Adrenal gland (tissue), 12 donors: Measurements from ENCODE around the gene ACY1. TPM values are rescaled to one million over a fixed set of nuclear protein-coding genes. Genes with fewer than 3 reads are reported as not detected.

Experiments
- DNase-seq, 7 donors: peaks; one replicate each; pipeline ENCODE4 v3.0.0-alpha.2; 2019 to 2020
- H3K27ac ChIP-seq, 5 donors: fragments of 200-600 bp; sonication (generic) in 4 of 5; 1 replicate in 3 of 5; 2 replicates in 2 of 5; pipeline versions ENCODE4 v1.5.1 to v1.8.0; 2016 to 2020; ENCODE audit warnings: mild to moderate bottlenecking in 1 of 5
- H3K27me3 ChIP-seq: fragments of 200-600 bp; 2 replicates; pipeline ENCODE4 v1.8.0; 2021
- H3K36me3 ChIP-seq, 2 donors: fragments of 200-600 bp; replicated peaks in 1 of 2; 1 replicate in 1 of 2; 2 replicates in 1 of 2; pipeline versions ENCODE4 v1.5.1 to v1.8.0; 2018 to 2022
- H3K4me1 ChIP-seq, 2 donors: fragments of 200-600 bp; replicated peaks in 1 of 2; 1 replicate in 1 of 2; 2 replicates in 1 of 2; pipeline versions ENCODE4 v1.5.1 to v1.8.0; 2018 to 2021
- H3K4me3 ChIP-seq, 4 donors: fragments of 200-600 bp; sonication (generic) in 3 of 4; one replicate each; pipeline ENCODE4 v1.5.1; 2016 to 2018
- H3K9me3 ChIP-seq, 3 donors: fragments of 200-600 bp; sonication (generic) in 1 of 3; replicated peaks in 1 of 3; 1 replicate in 2 of 3; 2 replicates in 1 of 3; pipeline versions ENCODE4 v1.5.1 to v1.8.0; 2016 to 2021
- POLR2A ChIP-seq, 2 donors: fragments of 450-650 bp; IDR thresholded peaks; one replicate each; pipeline ENCODE4 v1.6.1; 2017; ENCODE audit warnings: antibody characterized with exemption in 2 of 2, mild to moderate bottlenecking in 2 of 2, moderate library complexity in 1 of 2
- WGBS, 4 donors: extraction: QIAGEN DNeasy Blood & Tissue Kit in 2 of 4; methylation state at CpG; one replicate each; pipeline versions ENCODE4 v1.1.5 to v1.1.7; 2013 to 2017; 5-methylcytosine and 5-hydroxymethylcytosine counted together
- intact Hi-C, 2 donors: fragments of 100-400 bp; cut with DNase I; formaldehyde crosslinking; loops; one replicate each; pipeline versions ENCODE4 v1.14.1 to v1.15.0; 2022 to 2023
- polyA plus RNA-seq, 3 donors: library from polyadenylated mRNA; stranded (reverse); fragments of 200-250 nt in 2 of 3; fragments of 350-450 nt in 1 of 3; fragmentation: Illumina TruSeq in 1 of 3; extraction: RNeasy Lipid Tissue Mini Kit (QIAGEN cat#74804) in 1 of 3; gene quantifications; one replicate each; pipeline ENCODE4 v1.2.3, GENCODE V29; 2013 to 2014
- total RNA-seq, 9 donors: library from RNA; depleted of rRNA in 4 of 9; stranded (reverse); fragments of >200 nt in 4 of 9; fragments of 120-200 nt in 1 of 9; fragmentation: NEBNext Ultra II Directional in 1 of 9; extraction: Animal tissue kit (Norgen Biotek cat#: 25700) in 1 of 9; gene quantifications; one replicate each; pipeline versions ENCODE4 v1.1.0 to v1.2.4, GENCODE V29; 2013 to 2023
- TF ChIP-seq, protein P1 (sequence below), 6 experiments: fragments of 450-650 bp in 4 of 6; fragments of 200-600 bp in 2 of 6; sonication (generic) in 1 of 6; IDR thresholded peaks; 1 replicate in 5 of 6; 2 replicates in 1 of 6; pipeline versions ENCODE4 v1.5.1 to v1.8.0; 2016 to 2021; ENCODE audit warnings: antibody characterized with exemption in 6 of 6, mild to moderate bottlenecking in 2 of 6, moderate library complexity in 1 of 6
- donor health status: healthy with polysubstance abuse.
- donor health status: Bipolar disorder and iron deficiency.
- donor health status: DM: yes; HTN: yes; CAD: no.
- donor health status: DM: no; HTN: no; CAD: no.
- donor health status: DM: no; HTN: no; CAD: no.
- donor health status: DM: yes; HTN: yes; CAD: no.

The ACY1 gene
- total and polyA plus RNA-seq, 12 donors = 37.3 to 122 (median 74.2) TPM

DNA sequence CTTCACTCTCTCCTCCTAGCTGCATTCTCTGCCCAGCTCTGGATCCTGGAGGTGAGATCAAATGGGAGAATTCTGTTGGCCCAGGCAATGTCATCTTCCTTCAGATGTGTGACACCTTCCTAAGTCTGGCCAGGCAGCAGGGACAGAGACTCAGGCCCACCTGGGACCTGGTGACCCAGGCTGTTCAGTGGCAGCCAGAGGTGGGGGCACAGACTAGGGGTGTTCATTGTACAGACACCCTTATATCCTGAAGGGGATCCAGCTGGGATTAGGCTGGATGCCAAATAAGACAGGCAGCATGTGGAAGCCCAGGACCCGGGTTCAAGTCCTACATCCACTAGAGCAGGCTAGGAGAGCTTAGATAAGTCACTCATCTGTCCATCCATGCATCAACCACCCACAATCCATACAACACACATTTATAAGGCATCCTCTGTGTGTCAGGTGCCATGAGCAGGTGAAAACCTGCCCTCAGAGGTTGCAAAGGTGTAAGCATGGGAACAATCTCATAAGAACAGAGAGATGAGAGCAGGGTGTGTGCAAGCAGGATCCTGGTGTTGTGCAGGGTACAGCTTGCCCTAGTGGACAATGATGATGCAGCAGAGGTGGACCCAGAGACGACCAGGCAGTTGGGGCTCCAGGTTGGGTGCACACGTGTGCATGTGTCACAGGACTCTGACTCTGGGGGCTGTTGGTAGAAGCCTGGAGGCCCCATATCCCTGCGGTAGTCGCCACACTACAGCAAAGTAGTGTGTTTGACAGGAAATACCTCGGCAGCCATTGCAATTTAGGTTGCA is 30.7 kb downstream of the ACY1 start:
- H3K36me3 ChIP-seq = no peaks in the 10 kb centered on the region
- H3K27ac ChIP-seq = peak overlapping the region in 1 of 5 donors; percentile 82
- H3K4me3 ChIP-seq = no peak overlapping the region
- H3K4me1 ChIP-seq = peaks cover 0 to 11% of the 10 kb centered on the region in 2 donors
- no peak for TF ChIP-seq POLR2A (IDR thresholded peaks at IDR 0.05)
- TF ChIP-seq, protein P1, sequence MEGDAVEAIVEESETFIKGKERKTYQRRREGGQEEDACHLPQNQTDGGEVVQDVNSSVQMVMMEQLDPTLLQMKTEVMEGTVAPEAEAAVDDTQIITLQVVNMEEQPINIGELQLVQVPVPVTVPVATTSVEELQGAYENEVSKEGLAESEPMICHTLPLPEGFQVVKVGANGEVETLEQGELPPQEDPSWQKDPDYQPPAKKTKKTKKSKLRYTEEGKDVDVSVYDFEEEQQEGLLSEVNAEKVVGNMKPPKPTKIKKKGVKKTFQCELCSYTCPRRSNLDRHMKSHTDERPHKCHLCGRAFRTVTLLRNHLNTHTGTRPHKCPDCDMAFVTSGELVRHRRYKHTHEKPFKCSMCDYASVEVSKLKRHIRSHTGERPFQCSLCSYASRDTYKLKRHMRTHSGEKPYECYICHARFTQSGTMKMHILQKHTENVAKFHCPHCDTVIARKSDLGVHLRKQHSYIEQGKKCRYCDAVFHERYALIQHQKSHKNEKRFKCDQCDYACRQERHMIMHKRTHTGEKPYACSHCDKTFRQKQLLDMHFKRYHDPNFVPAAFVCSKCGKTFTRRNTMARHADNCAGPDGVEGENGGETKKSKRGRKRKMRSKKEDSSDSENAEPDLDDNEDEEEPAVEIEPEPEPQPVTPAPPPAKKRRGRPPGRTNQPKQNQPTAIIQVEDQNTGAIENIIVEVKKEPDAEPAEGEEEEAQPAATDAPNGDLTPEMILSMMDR (IDR thresholded peaks at IDR 0.05) = no peak
- intact Hi-C loops = no loop called here
- H3K27me3 ChIP-seq = no peaks in the 10 kb centered on the region
- WGBS, 4 donors = 70 to 88% (median 86%) methylated on average over 1 to 6 of the region's 6 CpGs
- DNase-seq = no peak
- no peaks in the 10 kb centered on the region for H3K9me3 ChIP-seq

DNA sequence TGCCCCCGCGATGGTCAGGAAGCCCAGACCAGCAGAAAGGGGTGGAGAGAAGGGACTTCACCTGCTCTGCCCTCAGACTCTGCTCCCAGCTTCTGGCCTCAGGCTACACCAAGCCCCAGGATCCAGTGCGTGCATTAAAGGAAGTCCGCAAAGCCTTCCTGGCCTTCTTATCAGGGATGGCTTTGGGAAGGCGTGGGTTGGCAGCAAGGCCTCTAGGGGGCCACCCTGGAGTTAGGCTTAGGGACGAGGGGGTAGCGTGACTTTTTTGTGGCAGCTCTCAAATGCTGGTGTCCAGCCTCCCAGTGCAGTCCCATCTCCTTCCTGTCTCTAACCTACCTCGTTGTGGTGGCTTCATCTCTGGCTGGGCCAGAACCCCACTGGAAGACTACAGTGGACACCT is 31.3 kb downstream of the ACY1 start:
- intact Hi-C loops = loop anchor here in 1 of 2 donors (5.0 kb wide), 1 partner anchor 38 kb away; no protein-coding TSS in a partner anchor
- H3K27ac ChIP-seq = peak overlapping the region in 1 of 5 donors; percentile 22
- WGBS, 4 donors = 72 to 87% (median 82%) methylated on average over 5 to 8 of the region's 8 CpGs
- DNase-seq = peak in 1 of 7 donors; percentile 26
- H3K9me3 ChIP-seq = no peaks in the 10 kb centered on the region
- no peaks in the 10 kb centered on the region for H3K27me3 ChIP-seq
- no peak for TF ChIP-seq POLR2A (IDR thresholded peaks at IDR 0.05)
- TF ChIP-seq, protein P1 (IDR thresholded peaks at IDR 0.05) = peak in 2 of 6 experiments; percentile 21 to 24
- H3K36me3 ChIP-seq = no peaks in the 10 kb centered on the region
- H3K4me3 ChIP-seq = no peak overlapping the region
- peaks cover 0 to 11% of the 10 kb centered on the region in 2 donors for H3K4me1 ChIP-seq

DNA sequence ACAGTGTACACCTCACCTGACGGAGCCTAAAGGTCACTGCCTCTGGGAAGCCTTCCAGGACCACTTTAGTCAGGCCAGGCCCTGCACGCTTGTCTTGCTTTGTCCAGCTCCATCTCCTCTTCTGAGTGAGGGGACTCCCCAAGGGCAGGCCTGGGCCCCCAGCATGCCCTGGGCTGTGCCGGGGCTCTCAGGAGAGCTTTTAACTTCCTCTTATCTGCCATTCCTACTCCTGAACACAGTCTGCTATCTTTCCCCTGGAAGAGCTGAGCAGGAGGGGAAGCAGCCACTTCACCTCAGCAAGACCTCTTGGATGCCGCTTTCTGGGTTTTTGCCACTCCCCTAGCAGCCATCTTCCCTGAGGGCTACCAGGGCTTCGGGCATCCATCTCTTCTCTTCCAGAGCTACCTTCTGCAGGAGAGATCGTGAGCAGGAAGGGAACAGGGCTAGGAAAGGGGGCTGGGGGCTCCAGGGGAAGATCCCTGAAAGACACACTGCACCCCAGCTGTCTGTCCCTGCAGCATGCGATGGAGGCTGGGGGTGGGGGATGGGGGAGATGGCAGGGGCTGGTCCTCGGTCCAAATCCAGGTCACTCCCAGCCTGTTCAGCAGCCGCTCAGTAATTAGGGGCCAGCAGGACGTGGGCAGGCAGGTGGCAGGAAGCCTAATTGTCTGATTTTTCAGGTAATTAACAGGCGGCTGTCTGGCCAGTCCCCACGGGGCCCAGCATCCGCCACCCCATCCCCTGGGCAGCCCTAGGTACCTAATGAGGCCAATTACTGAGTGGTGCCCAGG is 32.3 kb downstream of the ACY1 start:
- TF ChIP-seq, protein P1 (IDR thresholded peaks at IDR 0.05) = no peak
- intact Hi-C loops = loop anchor here in 1 of 2 donors (5.0 kb wide), 1 partner anchor 37 kb away; no protein-coding TSS in a partner anchor
- no peak for DNase-seq
- Histone ChIP-seq H3K27me3 (no peaks in the 10 kb centered on the region), H3K9me3 (no peaks in the 10 kb centered on the region), H3K4me1 (peaks cover 0 to 14% of the 10 kb centered on the region in 2 donors), H3K27ac (peak overlapping the region in 2 of 5 donors; percentile 22 to 49), H3K36me3 (no peaks in the 10 kb centered on the region), H3K4me3 (no peak overlapping the region)
- 72 to 84% (median 82%) methylated on average over 6 to 13 of the region's 13 CpGs for WGBS, 4 donors

GRCh38 chr3:52017586-52017985 is 34.3 kb downstream of the ACY1 start:
- Histone ChIP-seq H3K27ac (peak overlapping the region in 2 of 5 donors; percentile 49 to 72), H3K27me3 (no peaks in the 10 kb centered on the region), H3K36me3 (no peaks in the 10 kb centered on the region), H3K4me1 (peaks cover 6 to 27% of the 10 kb centered on the region in 2 donors), H3K4me3 (no peak overlapping the region), H3K9me3 (no peaks in the 10 kb centered on the region)
- 69 to 82% (median 72%) methylated on average over 5 to 11 of the region's 11 CpGs for WGBS, 4 donors
- intact Hi-C loops = loop anchor here in 1 of 2 donors (5.0 kb wide), 1 partner anchor 35 kb away; no protein-coding TSS in a partner anchor
- TF ChIP-seq, protein P1 (IDR thresholded peaks at IDR 0.05) = no peak
- TF ChIP-seq POLR2A (IDR thresholded peaks at IDR 0.05) = no peak
- peak in 3 of 7 donors; percentile 28 to 72 (median 58) for DNase-seq
